Activated CD4-positive, alpha-beta T cell treated with anti-CD3 and anti-CD28 coated beads for 4 hours (primary cell): ENCODE data around the gene CDC5L.

Experiments
- DNase-seq, 2 donors: peaks; one replicate each; pipeline ENCODE4 v3.0.0-alpha.2; 2020

Gene CDC5L

GRCh38 chr6:44454198-44454597 lies 66.7 kb downstream of the CDC5L start:
- no peak for DNase-seq

GRCh38 chr6:44456070-44456965 lies 68.8 kb downstream of the CDC5L start:
- peak; percentile 21 to 35 for DNase-seq

GRCh38 chr6:44456966-44457292 lies 69.4 kb downstream of the CDC5L start:
- DNase-seq: no peak

GRCh38 chr6:44457596-44457995 lies 70.1 kb downstream of the CDC5L start:
- no peak for DNase-seq

- DNase-seq: no peak
Observed at GRCh38 chr6:44458551-44458950, 71.0 kb downstream of the CDC5L start.

- DNase-seq: no peak
Observed at GRCh38 chr6:44462335-44462734, 74.8 kb downstream of the CDC5L start.

GRCh38 chr6:44462797-44463727 lies 75.6 kb downstream of the CDC5L start:
- no peak for DNase-seq

- no peak for DNase-seq
Observed at GRCh38 chr6:44463728-44464450, 76.4 kb downstream of the CDC5L start.

- no peak for DNase-seq
Observed at GRCh38 chr6:44464527-44465310, 77.2 kb downstream of the CDC5L start.

- DNase-seq: no peak
Observed at GRCh38 chr6:44466955-44467354, 79.4 kb downstream of the CDC5L start.

GRCh38 chr6:44468835-44469234 lies 81.3 kb downstream of the CDC5L start:
- DNase-seq: no peak

- no peak for DNase-seq
Observed at GRCh38 chr6:44470115-44470464, 82.6 kb downstream of the CDC5L start.

- no peak for DNase-seq
Observed at GRCh38 chr6:44470746-44471145, 83.2 kb downstream of the CDC5L start.

GRCh38 chr6:44471271-44471981 lies 83.9 kb downstream of the CDC5L start:
- no peak for DNase-seq

GRCh38 chr6:44472250-44472945 lies 84.9 kb downstream of the CDC5L start:
- no peak for DNase-seq

- DNase-seq: no peak
Observed at GRCh38 chr6:44473393-44474189, 86.1 kb downstream of the CDC5L start.

GRCh38 chr6:44474190-44474631 lies 86.7 kb downstream of the CDC5L start:
- no peak for DNase-seq

- DNase-seq: no peak
Observed at GRCh38 chr6:44474643-44475042, 87.1 kb downstream of the CDC5L start.

GRCh38 chr6:44475417-44475778 lies 87.9 kb downstream of the CDC5L start:
- DNase-seq: no peak

GRCh38 chr6:44475779-44476434 lies 88.4 kb downstream of the CDC5L start:
- DNase-seq: peak; percentile 55 to 58
